ENCODE results near the gene OSBPL10. TPM values are rescaled to one million over a fixed set of nuclear protein-coding genes. Genes with fewer than 3 reads are reported as not detected.

OSBPL10 gene
- total and polyA plus RNA-seq, 2 of the 4 experiments (the other 2 are of a cell fraction): 9.5 to 10.1 TPM

DNA sequence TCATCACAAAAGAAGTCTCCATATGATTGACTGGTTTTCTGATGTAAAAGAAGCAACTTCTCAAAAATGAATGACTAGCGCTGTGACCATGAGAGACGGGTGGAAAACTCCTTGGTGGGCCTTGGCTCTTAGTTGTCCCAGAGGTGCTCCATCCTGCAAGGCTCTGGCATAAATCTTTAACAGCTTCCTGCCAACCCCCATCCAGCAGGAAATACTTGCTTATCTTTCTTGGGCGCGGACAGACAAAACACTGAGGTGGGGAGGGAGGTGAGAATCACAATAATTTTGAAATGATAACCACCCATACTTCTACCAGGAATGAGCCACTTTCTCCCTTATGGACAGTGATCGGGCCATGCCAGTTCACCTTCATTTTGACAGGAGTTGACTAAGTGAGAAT is 319.8 kb downstream of the OSBPL10 start:
- no peak for ATAC-seq (ENCODE audit: low read depth)
- dilution Hi-C loops (cut with HindIII; ENCODE audit: low sequenced_read_pairs, unreplicated experiment): no loop called here
- Histone ChIP-seq H3K4ac (ENCODE audit: low read depth, low read length) (no peak overlapping the region), H2AFZ (replicated peaks; ENCODE audit: low read length, poor library complexity) (no peak overlapping the region), H3K18ac (ENCODE audit: low read depth, low read length) (no peak overlapping the region), H2BK15ac (ENCODE audit: low read depth, low read length) (no peak overlapping the region), H3K27me3 (ENCODE audit: control insufficient read depth, insufficient read depth, low read length) (no peaks in the 10 kb centered on the region), H3K9ac (ENCODE audit: low read depth, low read length) (no peak overlapping the region), H3K56ac (ENCODE audit: extremely low read depth, insufficient read depth, low read length) (no peak overlapping the region), H2AK9ac (replicated peaks; ENCODE audit: low read depth, low read length, poor library complexity) (no peak overlapping the region), H2BK20ac (ENCODE audit: low read depth, low read length) (no peak overlapping the region), H4K91ac (ENCODE audit: insufficient read depth, low read depth, low read length) (no peak overlapping the region), H4K20me1 (ENCODE audit: insufficient read depth, low read length) (no peaks in the 10 kb centered on the region), H3K27ac (ENCODE audit: insufficient read depth, low read length) (no peak overlapping the region), H3K23ac (ENCODE audit: low read depth, low read length) (no peak overlapping the region), H2AK5ac (ENCODE audit: low read depth, low read length) (no peak overlapping the region), H3K14ac (replicated peaks; ENCODE audit: low read depth, low read length) (no peak overlapping the region), H2BK5ac (ENCODE audit: low read depth, low read length, poor library complexity, severe bottlenecking) (no peak overlapping the region), H3K4me3 (ENCODE audit: insufficient read depth, low read depth, low read length) (no peak overlapping the region), H2BK120ac (ENCODE audit: low read depth, low read length) (no peak overlapping the region), H3K4me1 (ENCODE audit: control insufficient read depth, insufficient read depth, low read length) (no peaks in the 10 kb centered on the region), H3K9me3 (ENCODE audit: control insufficient read depth, insufficient read depth, low read length) (no peaks in the 10 kb centered on the region), H3K9me1 (ENCODE audit: insufficient read depth, low read length) (peaks cover 5% of the 10 kb centered on the region), H3K36me3 (ENCODE audit: control insufficient read depth, insufficient read depth, low read length) (peaks cover 2% of the 10 kb centered on the region; the same call in 1 of the 2 replicates), H4K8ac (ENCODE audit: low read depth in 2 of 2, low read length in 2 of 2) (no peak overlapping the region), H4K5ac (ENCODE audit: low read depth, low read length) (no peak overlapping the region), H3K4me2 (ENCODE audit: low read depth, low read length) (no peak overlapping the region), H3K79me1 (ENCODE audit: low read depth in 1 of 2, low read length in 2 of 2) (no peaks in the 10 kb centered on the region)
- ChIA-PET CTCF (no interaction called here), POLR2A (ENCODE audit: unreplicated experiment) (no interaction called here)
- BruUV-seq (replicated peaks): no TSS peak
- TF ChIP-seq MXI1 (IDR thresholded peaks at IDR 0.05; ENCODE audit: borderline replicate concordance, low read depth, low read length) (no peak), MAFK (IDR thresholded peaks at IDR 0.05; ENCODE audit: low read depth, low read length) (no peak), CEBPB (IDR thresholded peaks at IDR 0.05; ENCODE audit: low read depth, low read length) (no peak), FOS (IDR thresholded peaks at IDR 0.05; ENCODE audit: low read depth, low read length) (no peak), RCOR1 (IDR thresholded peaks at IDR 0.05; ENCODE audit: insufficient replicate concordance, low read length) (no peak), RFX5 (IDR thresholded peaks at IDR 0.05; ENCODE audit: low read depth, low read length) (no peak), SMC3 (IDR thresholded peaks at IDR 0.05; ENCODE audit: low read depth, low read length) (no peak), CHD1 (IDR thresholded peaks at IDR 0.05; ENCODE audit: low read depth, low read length) (no peak), BHLHE40 (IDR thresholded peaks at IDR 0.05; ENCODE audit: low read depth, low read length) (no peak), NFE2L2 (IDR thresholded peaks at IDR 0.05; ENCODE audit: low read depth, low read length) (no peak), POLR2A (IDR thresholded peaks at IDR 0.05; ENCODE audit: low read depth, low read length) (no peak), RAD21 (IDR thresholded peaks at IDR 0.05; ENCODE audit: low read length) (no peak), MAZ (IDR thresholded peaks at IDR 0.05; ENCODE audit: borderline replicate concordance, low read depth, low read length) (no peak)
- TF ChIP-seq, protein P1, sequence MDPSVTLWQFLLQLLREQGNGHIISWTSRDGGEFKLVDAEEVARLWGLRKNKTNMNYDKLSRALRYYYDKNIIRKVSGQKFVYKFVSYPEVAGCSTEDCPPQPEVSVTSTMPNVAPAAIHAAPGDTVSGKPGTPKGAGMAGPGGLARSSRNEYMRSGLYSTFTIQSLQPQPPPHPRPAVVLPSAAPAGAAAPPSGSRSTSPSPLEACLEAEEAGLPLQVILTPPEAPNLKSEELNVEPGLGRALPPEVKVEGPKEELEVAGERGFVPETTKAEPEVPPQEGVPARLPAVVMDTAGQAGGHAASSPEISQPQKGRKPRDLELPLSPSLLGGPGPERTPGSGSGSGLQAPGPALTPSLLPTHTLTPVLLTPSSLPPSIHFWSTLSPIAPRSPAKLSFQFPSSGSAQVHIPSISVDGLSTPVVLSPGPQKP (IDR thresholded peaks at IDR 0.05; ENCODE audit: borderline replicate concordance, low read depth, low read length): no peak
- TF ChIP-seq, protein P2, sequence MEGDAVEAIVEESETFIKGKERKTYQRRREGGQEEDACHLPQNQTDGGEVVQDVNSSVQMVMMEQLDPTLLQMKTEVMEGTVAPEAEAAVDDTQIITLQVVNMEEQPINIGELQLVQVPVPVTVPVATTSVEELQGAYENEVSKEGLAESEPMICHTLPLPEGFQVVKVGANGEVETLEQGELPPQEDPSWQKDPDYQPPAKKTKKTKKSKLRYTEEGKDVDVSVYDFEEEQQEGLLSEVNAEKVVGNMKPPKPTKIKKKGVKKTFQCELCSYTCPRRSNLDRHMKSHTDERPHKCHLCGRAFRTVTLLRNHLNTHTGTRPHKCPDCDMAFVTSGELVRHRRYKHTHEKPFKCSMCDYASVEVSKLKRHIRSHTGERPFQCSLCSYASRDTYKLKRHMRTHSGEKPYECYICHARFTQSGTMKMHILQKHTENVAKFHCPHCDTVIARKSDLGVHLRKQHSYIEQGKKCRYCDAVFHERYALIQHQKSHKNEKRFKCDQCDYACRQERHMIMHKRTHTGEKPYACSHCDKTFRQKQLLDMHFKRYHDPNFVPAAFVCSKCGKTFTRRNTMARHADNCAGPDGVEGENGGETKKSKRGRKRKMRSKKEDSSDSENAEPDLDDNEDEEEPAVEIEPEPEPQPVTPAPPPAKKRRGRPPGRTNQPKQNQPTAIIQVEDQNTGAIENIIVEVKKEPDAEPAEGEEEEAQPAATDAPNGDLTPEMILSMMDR (conservative IDR thresholded peaks at IDR 0.05; ENCODE audit: low read depth, low read length): no peak
- intact Hi-C loops (cut with micrococcal nuclease): no loop called here
- in situ Hi-C loops (cut with MboI; ENCODE audit: low sequenced_read_pairs): no loop called here
- DNase-seq: no peak
- WGBS, 2 experiments (ENCODE audit: extremely low coverage in 2 of 2, insufficient read length in 1 of 2): no CpG with 5 or more reads among the region's 5 CpGs
